A549 (cell line): ENCODE measurements around the gene HBE1.

Source experiments
- CHD2 ChIP-seq: fragments of 150-350 bp; IDR thresholded peaks from 2 replicates; pipeline ENCODE4 v1.6.1; 2014; ENCODE audit warnings: low read length; ENCODE audit not compliant: partially characterized antibody
- CTCF ChIP-seq: fragments of >200 bp; sonication (Bioruptor Twin); formaldehyde crosslinking; IDR thresholded peaks from 3 replicates; pipeline ENCODE4 v1.5.1; 2016
- E2F6 ChIP-seq: IDR thresholded peaks from 2 replicates; pipeline ENCODE4 v1.6.1; 2012; ENCODE audit warnings: low read depth, borderline replicate concordance
- EP300 ChIP-seq, 2 experiments: fragments of >200 bp; sonication (Bioruptor Twin); formaldehyde crosslinking; IDR thresholded peaks; 2 replicates in 1 of 2; 3 replicates in 1 of 2; pipeline ENCODE4 v1.6.1; 2016 to 2017
- KDM1A ChIP-seq: fragments of 200-600 bp; sonication (generic); IDR thresholded peaks from 2 replicates; pipeline ENCODE4 v1.6.1; 2016; ENCODE audit warnings: low read depth, mild to moderate bottlenecking
- MAX ChIP-seq: IDR thresholded peaks from 2 replicates; pipeline ENCODE4 v1.6.1; 2012
- RFX5 ChIP-seq: fragments of 450-650 bp; IDR thresholded peaks from 2 replicates; pipeline ENCODE4 v1.7.1; 2014; ENCODE audit warnings: antibody characterized with exemption, mild to moderate bottlenecking, moderate library complexity
- TP53 ChIP-seq: fragments of 250-450 bp; sonication (Bioruptor Pico); IDR thresholded peaks from 2 replicates; pipeline ENCODE4 v1.5.0; 2021; ENCODE audit warnings: mild to moderate bottlenecking, moderate library complexity

- TF ChIP-seq MAX (no peak), RFX5 (no peak), CTCF (no peak), KDM1A (no peak), TP53 (CRISPR knock-in tag) (no peak), CHD2 (no peak), E2F6 (no peak), EP300 (IDR thresholded peaks at IDR 0.05) (no peak)
Observed at GRCh38 chr11:5245155-5245554, 24.6 kb downstream of the HBE1 start.
